GM12891 (cell line): Measurements from ENCODE around the gene PDP2.

Source experiments
- DNase-seq: peaks from one replicate; pipeline ENCODE4 v3.0.0; 2011; ENCODE audit warnings: low spot score; ENCODE audit not compliant: insufficient read length
- FAIRE-seq: peaks from 2 replicates; lab custom pipeline; 2011; peaks lifted over from hg19 to GRCh38; lab: Jason Lieb, UNC
- PAX5 ChIP-seq: IDR thresholded peaks from 2 replicates; pipeline ENCODE4 v1.6.1; 2011; ENCODE audit warnings: low read length, moderate library complexity, mild to moderate bottlenecking; ENCODE audit not compliant: insufficient read depth, severe bottlenecking
- POLR2A ChIP-seq: IDR thresholded peaks from 2 replicates; pipeline ENCODE4 v1.6.1; 2011; ENCODE audit warnings: low read depth, low read length, control low read depth
- POLR2AphosphoS5 ChIP-seq: IDR thresholded peaks from 2 replicates; pipeline ENCODE4 v1.6.1; 2011; ENCODE audit warnings: low read depth, low read length, control low read depth
- POU2F2 ChIP-seq: IDR thresholded peaks from 2 replicates; pipeline ENCODE4 v1.6.1; 2011; ENCODE audit warnings: low read depth, mild to moderate bottlenecking, control low read depth, low read length, moderate library complexity
- SPI1 ChIP-seq: IDR thresholded peaks from 2 replicates; pipeline ENCODE4 v1.6.1; 2011; ENCODE audit warnings: low read depth, low read length, control low read depth
- TAF1 ChIP-seq: IDR thresholded peaks from 2 replicates; pipeline ENCODE4 v1.6.1; 2011; ENCODE audit warnings: low read depth, low read length, control low read depth

The PDP2 gene

DNA sequence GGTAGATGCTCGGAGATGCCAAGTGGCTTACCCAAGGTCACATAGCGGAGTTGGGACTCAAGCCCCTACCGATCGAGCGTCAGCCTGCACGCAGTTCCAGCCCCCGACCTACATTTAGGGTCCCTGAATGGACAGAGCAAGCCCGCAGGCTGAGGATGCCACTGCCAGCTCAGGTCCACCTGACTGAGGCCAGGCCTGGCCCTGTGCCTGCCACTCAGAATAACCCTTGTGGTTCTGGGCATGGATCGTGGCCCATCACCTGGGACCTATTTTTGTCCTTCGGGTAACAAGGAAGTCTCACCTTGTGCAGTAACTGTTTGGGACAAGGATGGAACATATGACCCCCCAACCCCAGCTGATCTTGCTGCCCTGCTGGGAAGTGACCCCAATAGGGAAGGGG is 21.3 kb downstream of the PDP2 start:
- no peak for TF ChIP-seq PAX5
- TF ChIP-seq POU2F2, result no peak
- TF ChIP-seq TAF1, result no peak
- TF ChIP-seq POLR2AphosphoS5, result no peak
- no peak for TF ChIP-seq POLR2A
- no peak for TF ChIP-seq SPI1
- FAIRE-seq (no peak), DNase-seq (peak; percentile 4)

DNA sequence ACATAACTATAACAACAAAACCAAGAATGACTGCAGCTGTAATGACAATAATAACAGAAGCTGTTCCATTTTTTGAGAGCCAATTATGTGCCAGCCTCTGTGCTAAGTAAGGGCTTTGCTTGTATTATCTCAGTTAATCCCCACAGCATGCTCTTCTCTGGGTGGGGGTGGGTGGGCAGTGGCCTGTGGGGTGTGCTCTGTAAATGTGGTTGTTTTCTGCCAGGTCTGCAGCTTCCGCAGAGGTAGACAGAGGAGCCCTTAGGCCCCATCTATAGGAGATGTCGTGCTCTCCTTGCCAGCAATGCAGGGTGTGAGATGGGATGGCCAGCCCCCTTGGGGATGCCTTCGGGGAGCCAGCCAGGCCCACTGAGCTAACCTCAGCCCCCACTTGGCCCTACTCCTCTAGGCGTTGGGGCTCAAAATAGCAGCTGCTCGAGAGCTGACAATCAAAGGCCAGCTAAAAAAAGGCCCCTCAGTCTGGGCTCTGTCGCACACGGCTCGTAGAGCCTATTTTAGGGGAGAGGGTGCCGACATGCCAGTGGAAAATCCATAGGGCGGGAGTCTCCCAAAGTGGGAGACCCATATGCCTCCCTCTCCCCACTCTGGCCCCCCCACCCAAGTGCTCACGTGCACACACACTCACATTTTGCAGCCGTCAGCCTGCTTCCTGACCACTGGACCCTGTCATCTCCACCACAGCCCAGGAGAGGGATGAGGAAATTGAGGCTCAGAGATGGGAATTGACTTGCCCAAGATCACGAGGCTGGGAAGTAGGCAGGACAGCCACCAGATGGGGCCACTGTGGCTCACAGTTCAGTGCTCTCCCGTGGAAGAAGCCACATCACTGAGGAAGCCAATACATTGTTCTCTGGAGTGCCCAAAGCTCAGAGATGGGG is 22.6 kb downstream of the PDP2 start:
- FAIRE-seq (no peak), DNase-seq (peak; percentile 5)
- no peak for TF ChIP-seq SPI1
- no peak for TF ChIP-seq POU2F2
- no peak for TF ChIP-seq POLR2A
- TF ChIP-seq TAF1, result no peak
- TF ChIP-seq POLR2AphosphoS5, result no peak
- no peak for TF ChIP-seq PAX5

DNA sequence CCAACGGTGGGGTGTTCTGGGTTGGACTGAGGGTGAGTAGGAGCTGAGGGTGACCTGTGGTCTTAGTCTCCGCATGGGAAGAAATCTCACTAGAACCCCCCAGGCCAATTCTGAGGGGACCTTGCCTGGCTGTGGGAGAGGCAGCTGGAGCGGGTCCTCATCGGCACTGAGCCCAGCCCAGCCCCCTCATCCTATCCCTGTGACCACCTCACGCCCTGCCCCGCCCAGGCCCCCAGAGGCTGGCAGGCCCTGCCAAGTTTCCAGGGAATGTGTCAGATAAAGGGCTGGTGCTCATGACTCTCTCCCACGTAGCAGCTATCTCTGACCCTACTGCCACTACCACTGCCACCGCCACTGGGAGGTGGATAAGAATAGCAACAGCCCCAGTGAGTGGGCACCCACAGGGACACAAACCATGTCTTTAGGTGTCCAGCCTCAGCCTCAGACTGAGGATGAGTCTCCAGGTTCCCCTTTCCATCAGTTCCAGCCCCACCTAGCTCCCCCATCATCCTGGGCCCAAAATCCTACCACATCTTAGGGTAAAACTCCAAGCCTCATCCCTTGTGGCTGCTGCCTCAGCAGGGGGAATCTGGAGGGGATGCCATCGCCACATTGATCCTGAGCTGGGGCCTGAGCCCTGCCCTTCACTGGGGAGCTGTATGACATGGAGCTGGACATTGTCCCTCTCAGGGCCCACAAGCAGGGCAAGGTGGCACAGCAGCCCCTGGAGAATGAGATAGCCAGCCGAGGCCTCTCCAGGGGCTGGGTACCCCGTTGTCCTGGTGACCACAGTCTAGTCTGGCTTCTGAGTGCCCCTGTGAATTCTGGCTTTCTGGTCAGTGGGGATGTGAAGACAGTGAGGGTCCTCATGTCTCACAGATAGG is 23.5 kb downstream of the PDP2 start:
- FAIRE-seq, result no peak
- peak; percentile 6 for DNase-seq
- TF ChIP-seq POLR2AphosphoS5 (no peak), POLR2A (no peak), TAF1 (no peak), POU2F2 (no peak), PAX5 (no peak), SPI1 (no peak)

- FAIRE-seq, result no peak
- peak; percentile 7 for DNase-seq
- TF ChIP-seq POU2F2, result no peak
- no peak for TF ChIP-seq POLR2A
- TF ChIP-seq POLR2AphosphoS5, result no peak
- TF ChIP-seq PAX5, result no peak
- TF ChIP-seq TAF1, result no peak
- no peak for TF ChIP-seq SPI1
These were observed 24.1 kb downstream of the PDP2 start for GRCh38 chr16:66904428-66904845.

DNA sequence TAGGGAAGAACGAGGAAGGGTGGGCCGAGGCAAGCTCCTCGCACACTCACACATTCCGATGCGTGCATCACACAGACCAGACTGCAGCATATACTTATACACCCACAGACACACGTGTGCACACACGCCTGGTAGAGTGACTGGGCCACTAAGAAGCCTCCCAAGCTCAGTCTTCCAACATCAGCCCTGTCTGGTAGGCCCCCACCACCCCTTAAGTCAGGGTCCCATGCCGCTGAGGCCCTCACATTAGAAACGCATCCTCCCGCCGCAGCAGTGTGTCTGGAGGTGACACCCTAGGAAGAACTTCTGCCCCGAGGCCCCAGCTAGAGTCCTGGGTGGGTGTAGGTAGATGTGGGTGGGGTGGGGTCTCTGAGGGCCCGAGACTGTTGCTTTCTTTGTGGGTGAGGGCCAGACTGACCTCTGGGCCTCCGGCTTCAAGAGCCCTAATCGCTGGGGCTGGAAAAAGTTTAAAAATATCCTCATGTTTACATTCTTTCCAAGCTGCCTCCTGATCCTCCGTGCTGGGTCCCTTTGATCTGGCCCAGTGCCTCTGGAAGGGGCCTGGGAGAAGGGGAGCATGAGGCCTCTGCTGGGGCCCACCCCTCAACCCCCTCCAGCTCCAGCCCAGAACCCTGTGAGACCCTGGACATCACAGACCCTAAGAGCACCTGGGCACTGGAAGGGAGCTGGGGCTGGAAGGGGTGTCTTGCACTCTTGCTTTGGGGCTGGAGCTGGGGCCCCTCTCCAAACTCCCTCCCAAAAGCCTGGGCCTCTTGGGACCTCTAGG is 24.7 kb downstream of the PDP2 start:
- FAIRE-seq, result no peak
- DNase-seq, result peak; percentile 11
- no peak for TF ChIP-seq POLR2AphosphoS5
- no peak for TF ChIP-seq SPI1
- TF ChIP-seq PAX5, result no peak
- no peak for TF ChIP-seq TAF1
- TF ChIP-seq POLR2A, result no peak
- no peak for TF ChIP-seq POU2F2

- FAIRE-seq (peak; percentile 51), DNase-seq (peak; percentile 58)
- TF ChIP-seq POLR2AphosphoS5, result no peak
- TF ChIP-seq POU2F2, result no peak
- no peak for TF ChIP-seq TAF1
- no peak for TF ChIP-seq SPI1
- no peak for TF ChIP-seq POLR2A
- no peak for TF ChIP-seq PAX5
These were observed 25.6 kb downstream of the PDP2 start for GRCh38 chr16:66905633-66906539.

- TF ChIP-seq POU2F2, result no peak
- TF ChIP-seq PAX5, result no peak
- TF ChIP-seq POLR2AphosphoS5, result no peak
- no peak for TF ChIP-seq TAF1
- no peak for TF ChIP-seq POLR2A
- TF ChIP-seq SPI1, result no peak
- no peak for DNase-seq
These were observed 26.9 kb downstream of the PDP2 start for GRCh38 chr16:66906916-66907836.

GRCh38 chr16:66908116-66908515 is 27.8 kb downstream of the PDP2 start:
- no peak for FAIRE-seq
- TF ChIP-seq SPI1 (no peak), POU2F2 (no peak), POLR2A (no peak), TAF1 (no peak), POLR2AphosphoS5 (no peak), PAX5 (no peak)
- DNase-seq, result peak; percentile 3

More at GRCh38 chr16:66906916-66907836, 26.9 kb downstream of the PDP2 start:
- FAIRE-seq, result no peak
